HEK293 (cell line): ENCODE data around the gene KLHL7.

ENCODE experiments used
- CTCF ChIA-PET: fragments of 350-600 bp; formaldehyde crosslinking; extraction: SDS; loops from one replicate; lab custom pipeline; 2021; ENCODE audit warnings: antibody characterized with exemption; lab: Yijun Ruan, JAX
- POLR2A ChIA-PET: fragments of 300-600 bp; formaldehyde crosslinking; extraction: SDS; loops from one replicate; lab custom pipeline; 2020; ENCODE audit warnings: antibody characterized with exemption, inconsistent platforms; lab: Yijun Ruan, JAX
- H3K27ac ChIP-seq: fragments of 200-500 bp; sonication (Bioruptor generic); 2 replicates; pipeline ENCODE4 v1.5.1; 2014; ENCODE audit warnings: low read depth, low read length, control low read depth, inconsistent platforms; ENCODE audit errors: extremely low read depth
- H3K36me3 ChIP-seq, 2 experiments: fragments of 200-500 bp in 1 of 2; sonication (Bioruptor generic) in 1 of 2; 1 replicate in 1 of 2; 2 replicates in 1 of 2; pipeline ENCODE4 v1.5.1; 2014 to 2017; ENCODE audit warnings: inconsistent platforms in 2 of 2, low read length in 2 of 2; ENCODE audit not compliant: control insufficient read depth in 2 of 2, insufficient read depth in 1 of 2
- H3K4me1 ChIP-seq: fragments of 200-500 bp; sonication (Bioruptor generic); 2 replicates; pipeline ENCODE4 v1.5.1; 2014; ENCODE audit warnings: mild to moderate bottlenecking, low read length, inconsistent platforms; ENCODE audit not compliant: control insufficient read depth, insufficient read depth
- H3K4me3 ChIP-seq: 2 replicates; pipeline ENCODE4 v1.5.1; 2011; ENCODE audit warnings: low read depth, mild to moderate bottlenecking, control low read depth, low read length, moderate library complexity
- H3K9me3 ChIP-seq: fragments of 200-500 bp; sonication (Bioruptor generic); 2 replicates; pipeline ENCODE4 v1.5.1; 2014; ENCODE audit warnings: low read depth, low read length, inconsistent platforms; ENCODE audit not compliant: control insufficient read depth, insufficient read depth
- GLI4 ChIP-seq: fragments of 450-650 bp; formaldehyde crosslinking; IDR thresholded peaks from 2 replicates; pipeline ENCODE4 v1.5.1; 2016; ENCODE audit warnings: missing biosample characterization, missing genetic modification characterization
- HOXD13 ChIP-seq: sonication (generic); formaldehyde crosslinking; IDR thresholded peaks from 2 replicates; pipeline ENCODE4 v1.8.0; 2022; ENCODE audit warnings: missing genetic modification reagents, borderline replicate concordance
- KLF7 ChIP-seq: fragments of 450-650 bp; formaldehyde crosslinking; IDR thresholded peaks from 2 replicates; pipeline ENCODE4 v1.5.1; 2016; ENCODE audit warnings: missing biosample characterization, missing genetic modification characterization, borderline replicate concordance
- SP3 ChIP-seq: fragments of 450-650 bp; formaldehyde crosslinking; IDR thresholded peaks from 2 replicates; pipeline ENCODE4 v1.5.1; 2016; ENCODE audit warnings: missing biosample characterization, missing genetic modification characterization
- YY1 ChIP-seq: fragments of 450-650 bp; formaldehyde crosslinking; IDR thresholded peaks from 2 replicates; pipeline ENCODE4 v1.5.1; 2018; ENCODE audit warnings: missing biosample characterization, missing genetic modification characterization
- ZBTB48 ChIP-seq: fragments of 450-650 bp; formaldehyde crosslinking; IDR thresholded peaks from 2 replicates; pipeline ENCODE4 v1.5.1; 2016; ENCODE audit warnings: missing biosample characterization, missing genetic modification characterization
- ZEB2 ChIP-seq: fragments of 450-650 bp; formaldehyde crosslinking; IDR thresholded peaks from 2 replicates; pipeline ENCODE4 v1.5.1; 2016; ENCODE audit warnings: missing biosample characterization, missing genetic modification characterization
- ZNF146 ChIP-seq: fragments of 450-650 bp; formaldehyde crosslinking; IDR thresholded peaks from 2 replicates; pipeline ENCODE4 v1.5.1; 2016; ENCODE audit warnings: missing biosample characterization, missing genetic modification characterization
- ZNF157 ChIP-seq: fragments of 450-650 bp; formaldehyde crosslinking; IDR thresholded peaks from 2 replicates; pipeline ENCODE4 v1.5.1; 2016; ENCODE audit warnings: missing biosample characterization, missing genetic modification characterization
- ZNF16 ChIP-seq: fragments of 450-650 bp; formaldehyde crosslinking; IDR thresholded peaks from 2 replicates; pipeline ENCODE4 v1.5.1; 2016; ENCODE audit warnings: low read depth, missing biosample characterization, missing genetic modification characterization
- ZNF175 ChIP-seq: fragments of 450-650 bp; formaldehyde crosslinking; IDR thresholded peaks from 2 replicates; pipeline ENCODE4 v1.5.1; 2016; ENCODE audit warnings: missing biosample characterization, missing genetic modification characterization
- ZNF184 ChIP-seq: fragments of 450-650 bp; IDR thresholded peaks from 2 replicates; pipeline ENCODE4 v1.5.1; 2018; ENCODE audit warnings: missing biosample characterization, mild to moderate bottlenecking, missing genetic modification characterization
- ZNF473 ChIP-seq: fragments of 450-650 bp; formaldehyde crosslinking; IDR thresholded peaks from 2 replicates; pipeline ENCODE4 v1.5.1; 2017; ENCODE audit warnings: missing biosample characterization, missing genetic modification characterization
- ZNF510 ChIP-seq: fragments of 450-650 bp; formaldehyde crosslinking; IDR thresholded peaks from 2 replicates; pipeline ENCODE4 v1.5.1; 2018; ENCODE audit warnings: mild to moderate bottlenecking, missing genetic modification characterization, missing biosample characterization; ENCODE audit not compliant: insufficient replicate concordance
- ZNF596 ChIP-seq: fragments of 450-650 bp; IDR thresholded peaks from 2 replicates; pipeline ENCODE4 v1.5.0; 2018; ENCODE audit warnings: missing biosample characterization, mild to moderate bottlenecking, missing genetic modification characterization, moderate library complexity
- ZNF600 ChIP-seq: fragments of 450-650 bp; formaldehyde crosslinking; IDR thresholded peaks from 2 replicates; pipeline ENCODE4 v1.5.1; 2016; ENCODE audit warnings: missing biosample characterization, missing genetic modification characterization
- ZNF658 ChIP-seq: fragments of 450-650 bp; formaldehyde crosslinking; IDR thresholded peaks from 2 replicates; pipeline ENCODE4; 2016; ENCODE audit warnings: missing biosample characterization, missing genetic modification characterization
- ZNF785 ChIP-seq: fragments of 450-650 bp; formaldehyde crosslinking; IDR thresholded peaks from 2 replicates; pipeline ENCODE4 v1.5.1; 2016; ENCODE audit warnings: missing biosample characterization, missing genetic modification characterization
- TF ChIP-seq, protein P1 (sequence below): fragments of 450-650 bp; formaldehyde crosslinking; IDR thresholded peaks from 2 replicates; pipeline ENCODE4 v1.5.1; 2017; ENCODE audit warnings: missing biosample characterization, missing genetic modification characterization
- TF ChIP-seq, protein P2 (sequence below): fragments of 450-650 bp; formaldehyde crosslinking; IDR thresholded peaks from 2 replicates; pipeline ENCODE4 v1.5.1; 2016; ENCODE audit warnings: missing biosample characterization, missing genetic modification characterization
- TF ChIP-seq, protein P3 (sequence below): fragments of 450-650 bp; formaldehyde crosslinking; IDR thresholded peaks from 2 replicates; pipeline ENCODE4 v1.5.1; 2017; ENCODE audit warnings: missing biosample characterization, mild to moderate bottlenecking, missing genetic modification characterization, moderate library complexity
- TF ChIP-seq, protein P4 (sequence below): fragments of 450-650 bp; formaldehyde crosslinking; IDR thresholded peaks from 2 replicates; pipeline ENCODE4 v1.5.1; 2016; ENCODE audit warnings: missing biosample characterization, missing genetic modification characterization
- TF ChIP-seq, protein P5 (sequence below): fragments of 450-650 bp; formaldehyde crosslinking; IDR thresholded peaks from 2 replicates; pipeline ENCODE4 v1.5.1; 2017; ENCODE audit warnings: missing biosample characterization, missing genetic modification characterization
- TF ChIP-seq, protein P6 (sequence below): fragments of 450-650 bp; formaldehyde crosslinking; IDR thresholded peaks from 2 replicates; pipeline ENCODE4 v1.5.1; 2016; ENCODE audit warnings: missing biosample characterization, missing genetic modification characterization

KLHL7 gene

DNA sequence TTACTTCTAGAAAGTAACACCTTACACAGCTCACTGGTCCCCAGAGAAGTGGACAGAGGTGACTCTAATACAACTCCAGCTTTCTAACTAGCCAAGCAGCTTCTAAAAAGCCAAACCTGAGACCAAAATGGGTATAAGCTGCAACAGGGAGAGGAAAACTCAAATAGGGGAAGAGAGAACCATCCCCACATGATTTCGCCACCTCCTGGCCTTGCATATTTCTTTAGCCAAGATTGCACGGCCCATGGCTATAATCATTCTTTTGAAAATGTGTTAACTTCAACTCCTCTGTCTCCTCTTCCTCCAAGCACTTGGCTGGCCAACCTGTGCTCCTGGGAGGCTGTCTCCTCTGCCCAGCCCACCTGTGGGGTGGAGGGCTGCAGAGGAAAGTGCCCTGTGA, 104.9 kb downstream of the KLHL7 start:
- no peak overlapping the region for H3K4me3 ChIP-seq
- H3K36me3 ChIP-seq: no peaks in the 10 kb centered on the region
- H3K9me3 ChIP-seq: no peaks in the 10 kb centered on the region
- TF ChIP-seq ZNF600 (no peak), KLF7 (tag by site-specific recombination) (no peak), ZNF175 (tag by site-specific recombination) (no peak), ZNF16 (tag by site-specific recombination) (no peak), GLI4 (tag by site-specific recombination) (no peak), ZNF510 (tag by site-specific recombination) (no peak)
- TF ChIP-seq, protein P1, sequence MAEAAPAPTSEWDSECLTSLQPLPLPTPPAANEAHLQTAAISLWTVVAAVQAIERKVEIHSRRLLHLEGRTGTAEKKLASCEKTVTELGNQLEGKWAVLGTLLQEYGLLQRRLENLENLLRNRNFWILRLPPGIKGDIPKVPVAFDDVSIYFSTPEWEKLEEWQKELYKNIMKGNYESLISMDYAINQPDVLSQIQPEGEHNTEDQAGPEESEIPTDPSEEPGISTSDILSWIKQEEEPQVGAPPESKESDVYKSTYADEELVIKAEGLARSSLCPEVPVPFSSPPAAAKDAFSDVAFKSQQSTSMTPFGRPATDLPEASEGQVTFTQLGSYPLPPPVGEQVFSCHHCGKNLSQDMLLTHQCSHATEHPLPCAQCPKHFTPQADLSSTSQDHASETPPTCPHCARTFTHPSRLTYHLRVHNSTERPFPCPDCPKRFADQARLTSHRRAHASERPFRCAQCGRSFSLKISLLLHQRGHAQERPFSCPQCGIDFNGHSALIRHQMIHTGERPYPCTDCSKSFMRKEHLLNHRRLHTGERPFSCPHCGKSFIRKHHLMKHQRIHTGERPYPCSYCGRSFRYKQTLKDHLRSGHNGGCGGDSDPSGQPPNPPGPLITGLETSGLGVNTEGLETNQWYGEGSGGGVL (tag by site-specific recombination): no peak
- TF ChIP-seq, protein P2, sequence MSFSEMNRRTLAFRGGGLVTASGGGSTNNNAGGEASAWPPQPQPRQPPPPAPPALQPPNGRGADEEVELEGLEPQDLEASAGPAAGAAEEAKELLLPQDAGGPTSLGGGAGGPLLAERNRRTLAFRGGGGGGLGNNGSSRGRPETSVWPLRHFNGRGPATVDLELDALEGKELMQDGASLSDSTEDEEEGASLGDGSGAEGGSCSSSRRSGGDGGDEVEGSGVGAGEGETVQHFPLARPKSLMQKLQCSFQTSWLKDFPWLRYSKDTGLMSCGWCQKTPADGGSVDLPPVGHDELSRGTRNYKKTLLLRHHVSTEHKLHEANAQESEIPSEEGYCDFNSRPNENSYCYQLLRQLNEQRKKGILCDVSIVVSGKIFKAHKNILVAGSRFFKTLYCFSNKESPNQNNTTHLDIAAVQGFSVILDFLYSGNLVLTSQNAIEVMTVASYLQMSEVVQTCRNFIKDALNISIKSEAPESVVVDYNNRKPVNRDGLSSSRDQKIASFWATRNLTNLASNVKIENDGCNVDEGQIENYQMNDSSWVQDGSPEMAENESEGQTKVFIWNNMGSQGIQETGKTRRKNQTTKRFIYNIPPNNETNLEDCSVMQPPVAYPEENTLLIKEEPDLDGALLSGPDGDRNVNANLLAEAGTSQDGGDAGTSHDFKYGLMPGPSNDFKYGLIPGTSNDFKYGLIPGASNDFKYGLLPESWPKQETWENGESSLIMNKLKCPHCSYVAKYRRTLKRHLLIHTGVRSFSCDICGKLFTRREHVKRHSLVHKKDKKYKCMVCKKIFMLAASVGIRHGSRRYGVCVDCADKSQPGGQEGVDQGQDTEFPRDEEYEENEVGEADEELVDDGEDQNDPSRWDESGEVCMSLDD: no peak
- TF ChIP-seq, protein P3, sequence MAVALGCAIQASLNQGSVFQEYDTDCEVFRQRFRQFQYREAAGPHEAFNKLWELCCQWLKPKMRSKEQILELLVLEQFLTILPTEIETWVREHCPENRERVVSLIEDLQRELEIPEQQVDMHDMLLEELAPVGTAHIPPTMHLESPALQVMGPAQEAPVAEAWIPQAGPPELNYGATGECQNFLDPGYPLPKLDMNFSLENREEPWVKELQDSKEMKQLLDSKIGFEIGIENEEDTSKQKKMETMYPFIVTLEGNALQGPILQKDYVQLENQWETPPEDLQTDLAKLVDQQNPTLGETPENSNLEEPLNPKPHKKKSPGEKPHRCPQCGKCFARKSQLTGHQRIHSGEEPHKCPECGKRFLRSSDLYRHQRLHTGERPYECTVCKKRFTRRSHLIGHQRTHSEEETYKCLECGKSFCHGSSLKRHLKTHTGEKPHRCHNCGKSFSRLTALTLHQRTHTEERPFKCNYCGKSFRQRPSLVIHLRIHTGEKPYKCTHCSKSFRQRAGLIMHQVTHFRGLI: no peak
- TF ChIP-seq, all 188 proteins: peak for 0
- POLR2A ChIA-PET: interaction anchor here (0.7 kb wide), 1 partner anchor 11 kb away, joined by 3 read pairs; no protein-coding TSS in a partner anchor
- Histone ChIP-seq H3K27ac (no peak overlapping the region), H3K4me1 (no peaks in the 10 kb centered on the region)
- CTCF ChIA-PET: no interaction called here

DNA sequence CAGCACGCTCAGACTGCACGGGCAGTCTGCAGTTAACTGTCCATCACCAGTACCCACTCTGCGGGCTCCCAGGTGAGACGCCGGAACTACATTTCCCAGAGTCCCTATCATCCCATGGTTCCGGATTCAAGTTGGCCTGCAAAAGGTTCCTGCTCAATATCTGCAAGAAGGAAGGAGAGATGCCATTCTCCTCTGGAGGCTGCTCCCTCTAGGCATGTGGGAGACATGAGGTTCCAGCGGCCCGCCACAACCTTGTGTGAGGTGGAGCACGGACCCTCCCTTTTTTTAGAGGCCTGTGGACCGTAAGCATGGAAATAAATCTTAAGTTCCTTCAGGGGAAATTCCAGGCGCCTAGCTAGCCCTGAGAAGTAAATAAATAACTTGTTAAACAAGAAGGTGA, 106.0 kb downstream of the KLHL7 start:
- POLR2A ChIA-PET: interaction anchor here (0.6 kb wide), 1 partner anchor 106 kb away, joined by 9 read pairs; the partner anchor contains the start of gene KLHL7
- no peak overlapping the region for H3K27ac ChIP-seq
- no peaks in the 10 kb centered on the region for H3K4me1 ChIP-seq
- CTCF ChIA-PET: no interaction called here
- H3K36me3 ChIP-seq: no peaks in the 10 kb centered on the region
- TF ChIP-seq HOXD13 (CRISPR knock-in tag) (no peak), ZNF600 (no peak), ZNF658 (tag by site-specific recombination) (no peak), ZNF596 (tag by site-specific recombination) (no peak), ZNF146 (tag by site-specific recombination) (no peak), ZNF473 (tag by site-specific recombination) (no peak), ZBTB48 (tag by site-specific recombination) (no peak), YY1 (no peak), ZEB2 (no peak), ZNF184 (no peak), ZNF785 (no peak), SP3 (tag by site-specific recombination) (no peak), ZNF157 (no peak)
- TF ChIP-seq, protein P4, sequence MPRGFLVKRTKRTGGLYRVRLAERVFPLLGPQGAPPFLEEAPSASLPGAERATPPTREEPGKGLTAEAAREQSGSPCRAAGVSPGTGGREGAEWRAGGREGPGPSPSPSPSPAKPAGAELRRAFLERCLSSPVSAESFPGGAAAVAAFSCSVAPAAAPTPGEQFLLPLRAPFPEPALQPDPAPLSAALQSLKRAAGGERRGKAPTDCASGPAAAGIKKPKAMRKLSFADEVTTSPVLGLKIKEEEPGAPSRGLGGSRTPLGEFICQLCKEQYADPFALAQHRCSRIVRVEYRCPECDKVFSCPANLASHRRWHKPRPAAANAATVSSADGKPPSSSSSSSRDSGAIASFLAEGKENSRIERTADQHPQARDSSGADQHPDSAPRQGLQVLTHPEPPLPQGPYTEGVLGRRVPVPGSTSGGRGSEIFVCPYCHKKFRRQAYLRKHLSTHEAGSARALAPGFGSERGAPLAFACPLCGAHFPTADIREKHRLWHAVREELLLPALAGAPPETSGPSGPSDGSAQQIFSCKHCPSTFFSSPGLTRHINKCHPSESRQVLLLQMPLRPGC (tag by site-specific recombination): no peak
- TF ChIP-seq, protein P5, sequence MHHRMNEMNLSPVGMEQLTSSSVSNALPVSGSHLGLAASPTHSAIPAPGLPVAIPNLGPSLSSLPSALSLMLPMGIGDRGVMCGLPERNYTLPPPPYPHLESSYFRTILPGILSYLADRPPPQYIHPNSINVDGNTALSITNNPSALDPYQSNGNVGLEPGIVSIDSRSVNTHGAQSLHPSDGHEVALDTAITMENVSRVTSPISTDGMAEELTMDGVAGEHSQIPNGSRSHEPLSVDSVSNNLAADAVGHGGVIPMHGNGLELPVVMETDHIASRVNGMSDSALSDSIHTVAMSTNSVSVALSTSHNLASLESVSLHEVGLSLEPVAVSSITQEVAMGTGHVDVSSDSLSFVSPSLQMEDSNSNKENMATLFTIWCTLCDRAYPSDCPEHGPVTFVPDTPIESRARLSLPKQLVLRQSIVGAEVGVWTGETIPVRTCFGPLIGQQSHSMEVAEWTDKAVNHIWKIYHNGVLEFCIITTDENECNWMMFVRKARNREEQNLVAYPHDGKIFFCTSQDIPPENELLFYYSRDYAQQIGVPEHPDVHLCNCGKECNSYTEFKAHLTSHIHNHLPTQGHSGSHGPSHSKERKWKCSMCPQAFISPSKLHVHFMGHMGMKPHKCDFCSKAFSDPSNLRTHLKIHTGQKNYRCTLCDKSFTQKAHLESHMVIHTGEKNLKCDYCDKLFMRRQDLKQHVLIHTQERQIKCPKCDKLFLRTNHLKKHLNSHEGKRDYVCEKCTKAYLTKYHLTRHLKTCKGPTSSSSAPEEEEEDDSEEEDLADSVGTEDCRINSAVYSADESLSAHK: no peak
- TF ChIP-seq, protein P6, sequence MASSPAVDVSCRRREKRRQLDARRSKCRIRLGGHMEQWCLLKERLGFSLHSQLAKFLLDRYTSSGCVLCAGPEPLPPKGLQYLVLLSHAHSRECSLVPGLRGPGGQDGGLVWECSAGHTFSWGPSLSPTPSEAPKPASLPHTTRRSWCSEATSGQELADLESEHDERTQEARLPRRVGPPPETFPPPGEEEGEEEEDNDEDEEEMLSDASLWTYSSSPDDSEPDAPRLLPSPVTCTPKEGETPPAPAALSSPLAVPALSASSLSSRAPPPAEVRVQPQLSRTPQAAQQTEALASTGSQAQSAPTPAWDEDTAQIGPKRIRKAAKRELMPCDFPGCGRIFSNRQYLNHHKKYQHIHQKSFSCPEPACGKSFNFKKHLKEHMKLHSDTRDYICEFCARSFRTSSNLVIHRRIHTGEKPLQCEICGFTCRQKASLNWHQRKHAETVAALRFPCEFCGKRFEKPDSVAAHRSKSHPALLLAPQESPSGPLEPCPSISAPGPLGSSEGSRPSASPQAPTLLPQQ (tag by site-specific recombination): no peak
- H3K9me3 ChIP-seq: no peaks in the 10 kb centered on the region
- H3K4me3 ChIP-seq: no peak overlapping the region
